Neural crest cell (in vitro differentiated cells): ENCODE results near the gene TEX28. TPM values are rescaled to one million over a fixed set of nuclear protein-coding genes. Genes with fewer than 3 reads are reported as not detected.

Experiments
- total RNA-seq: library from RNA; stranded (reverse); gene quantifications from 2 replicates; pipeline ENCODE4 v1.2.1, GENCODE V29; 2021

Gene TEX28
- total RNA-seq, 1 donor from 2014 or later: not detected

Other genes starting within 250 kb of the TEX28 start
- gene MECP2, start 197.4 kb downstream of the TEX28 start, total RNA-seq: 49.1 and 51.0 TPM in 2 replicates
- gene OPN1LW, start 150.9 kb downstream of the TEX28 start, total RNA-seq: not detected in 2 replicates
- not detected in 2 replicates for gene OPN1MW, start 112.5 kb downstream of the TEX28 start, total RNA-seq
- not detected in 2 replicates for gene OPN1MW2, start 75.4 kb downstream of the TEX28 start, total RNA-seq
- not detected in 2 replicates for gene OPN1MW3, start 37.5 kb downstream of the TEX28 start, total RNA-seq
- gene TKTL1, start 671 bp upstream of the TEX28 start, total RNA-seq: 0.91 and 1.1 TPM in 2 replicates
- 786 and 809 TPM in 2 replicates for gene FLNA, start 79.5 kb upstream of the TEX28 start, total RNA-seq
- gene EMD, start 84.2 kb upstream of the TEX28 start, total RNA-seq: 54.3 and 56.8 TPM in 2 replicates
- gene RPL10, start 103.3 kb upstream of the TEX28 start, total RNA-seq: 2,853 and 2,857 TPM in 2 replicates
- 9.3 and 11.5 TPM in 2 replicates for gene DNASE1L1, start 114.1 kb upstream of the TEX28 start, total RNA-seq
- gene TAFAZZIN, start 116.4 kb upstream of the TEX28 start, total RNA-seq: 45.7 and 47.1 TPM in 2 replicates
- 78.2 and 79.8 TPM in 2 replicates for gene ATP6AP1, start 133.6 kb upstream of the TEX28 start, total RNA-seq
- 206 and 210 TPM in 2 replicates for gene GDI1, start 142.0 kb upstream of the TEX28 start, total RNA-seq
- gene FAM50A, start 149.0 kb upstream of the TEX28 start, total RNA-seq: 68.8 and 69.0 TPM in 2 replicates
- 74.1 and 75.1 TPM in 2 replicates for gene PLXNA3, start 163.2 kb upstream of the TEX28 start, total RNA-seq
- 20.7 and 22.6 TPM in 2 replicates for gene LAGE3, start 184.2 kb upstream of the TEX28 start, total RNA-seq
- gene UBL4A, start 191.5 kb upstream of the TEX28 start, total RNA-seq: 39.2 and 39.5 TPM in 2 replicates
- gene SLC10A3, start 195.5 kb upstream of the TEX28 start, total RNA-seq: 7.8 TPM in 2 replicates
- gene FAM3A, start 221.1 kb upstream of the TEX28 start, total RNA-seq: 25.8 and 29.9 TPM in 2 replicates